Activated CD4-positive, CD25-positive, alpha-beta regulatory T cell treated with anti-CD3 and anti-CD28 coated beads, Interleukin-2, amount 50 U/mL, for 72 hours (primary cell): ENCODE measurements around the gene SIMC1.

Source experiments
- DNase-seq: peaks from one replicate; pipeline ENCODE4 v3.0.0; 2021

Gene SIMC1

DNA sequence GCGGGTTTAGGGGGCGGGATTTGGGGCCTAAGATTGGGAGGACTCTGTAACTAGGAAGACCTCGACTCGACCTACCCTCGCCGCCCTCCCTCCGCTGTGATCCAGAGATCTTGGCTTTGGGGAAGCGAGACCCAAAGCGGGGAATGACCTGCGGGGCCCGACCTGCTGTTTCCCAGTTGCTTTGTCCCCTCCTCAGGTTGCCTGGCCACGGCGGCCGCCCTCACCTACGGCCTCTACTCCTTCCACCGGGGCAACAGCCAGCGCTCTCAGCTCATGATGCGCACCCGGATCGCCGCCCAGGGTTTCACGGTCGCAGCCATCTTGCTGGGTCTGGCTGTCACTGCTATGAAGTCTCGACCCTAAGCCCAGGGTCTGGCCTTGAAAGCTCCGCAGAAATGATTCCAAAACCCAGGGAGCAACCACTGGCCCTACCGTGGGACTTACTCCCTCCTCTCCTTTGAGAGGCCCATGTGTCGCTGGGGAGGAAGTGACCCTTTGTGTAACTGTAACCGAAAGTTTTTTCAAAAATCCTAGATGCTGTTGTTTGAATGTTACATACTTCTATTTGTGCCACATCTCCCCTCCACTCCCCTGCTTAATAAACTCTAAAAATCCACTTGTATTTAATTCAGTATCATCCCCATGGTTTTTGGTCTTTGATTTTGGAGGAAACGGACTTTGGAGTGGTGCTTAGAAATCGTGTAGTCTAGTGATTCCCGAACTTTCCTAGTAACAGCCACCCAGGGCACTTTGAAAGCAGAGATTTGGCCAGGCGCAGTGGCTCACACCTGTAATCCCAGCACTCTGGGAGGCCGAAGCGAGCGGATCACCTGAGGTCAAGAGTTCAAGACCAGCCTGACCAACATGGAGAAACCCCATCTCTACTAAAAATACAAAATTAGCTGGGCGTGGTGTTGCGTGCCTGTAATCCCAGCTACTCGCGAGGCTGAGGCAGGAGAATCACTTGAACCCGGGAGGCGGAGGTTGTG, 151.2 kb downstream of the SIMC1 start:
- DNase-seq: no peak

DNA sequence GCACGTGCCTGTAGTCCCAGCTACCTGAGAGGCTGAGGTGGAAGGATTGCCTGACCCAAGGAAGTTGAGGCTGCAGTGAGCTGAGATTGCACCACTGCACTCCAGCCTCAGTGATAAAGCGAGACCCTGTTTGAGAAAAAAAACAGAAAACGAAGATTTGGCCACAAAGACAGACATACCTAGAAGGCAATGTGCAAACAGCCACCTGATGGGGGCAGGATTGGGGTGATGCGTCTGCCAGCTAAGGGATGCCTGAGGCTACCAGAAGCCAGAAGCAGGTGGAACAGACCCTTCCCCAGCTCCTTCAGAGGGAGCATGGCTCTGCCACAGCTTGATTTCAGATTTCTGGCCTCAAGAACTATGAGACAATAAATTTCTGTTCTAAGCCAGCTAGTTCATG, 153.3 kb downstream of the SIMC1 start:
- no peak for DNase-seq

DNA sequence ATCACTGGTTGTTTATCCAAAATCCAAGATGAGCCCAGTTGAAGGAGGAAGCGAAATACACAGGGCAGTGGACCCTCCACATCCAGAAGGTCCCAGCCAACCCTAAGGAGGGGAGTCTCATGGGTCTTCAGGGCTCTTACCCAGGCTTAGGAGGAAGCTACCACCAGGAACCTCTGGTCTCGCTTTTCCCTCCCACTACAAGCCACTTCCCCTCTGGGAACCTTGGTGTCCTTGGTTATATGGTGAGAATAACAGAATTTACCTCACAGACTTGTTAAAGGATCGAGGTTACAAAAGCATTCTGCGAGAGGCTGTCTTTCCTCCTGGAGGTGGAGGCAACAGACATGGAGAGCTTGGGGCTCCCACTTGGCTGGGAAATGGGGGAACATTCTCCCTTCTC, 153.8 kb downstream of the SIMC1 start:
- no peak for DNase-seq

DNA sequence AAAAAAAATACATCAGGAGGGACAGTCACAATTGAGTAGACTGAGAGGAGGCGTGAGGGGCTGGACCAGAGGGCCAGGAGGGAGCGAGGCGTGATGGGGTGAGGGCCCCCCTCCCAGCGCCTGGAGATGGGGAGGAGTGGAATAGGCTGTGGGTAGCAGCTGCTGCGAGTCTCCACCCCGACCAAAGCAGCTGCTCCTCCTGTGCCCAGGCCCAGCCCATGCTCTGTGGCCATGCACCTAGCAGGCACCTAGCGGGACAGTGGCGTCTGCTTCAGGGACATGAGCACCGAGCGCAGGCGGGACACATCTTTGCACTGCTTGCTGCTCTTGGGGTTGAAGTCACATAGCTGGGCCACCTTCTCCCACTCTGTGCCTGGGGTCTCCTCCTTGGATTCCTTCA, 154.3 kb downstream of the SIMC1 start:
- no peak for DNase-seq

DNA sequence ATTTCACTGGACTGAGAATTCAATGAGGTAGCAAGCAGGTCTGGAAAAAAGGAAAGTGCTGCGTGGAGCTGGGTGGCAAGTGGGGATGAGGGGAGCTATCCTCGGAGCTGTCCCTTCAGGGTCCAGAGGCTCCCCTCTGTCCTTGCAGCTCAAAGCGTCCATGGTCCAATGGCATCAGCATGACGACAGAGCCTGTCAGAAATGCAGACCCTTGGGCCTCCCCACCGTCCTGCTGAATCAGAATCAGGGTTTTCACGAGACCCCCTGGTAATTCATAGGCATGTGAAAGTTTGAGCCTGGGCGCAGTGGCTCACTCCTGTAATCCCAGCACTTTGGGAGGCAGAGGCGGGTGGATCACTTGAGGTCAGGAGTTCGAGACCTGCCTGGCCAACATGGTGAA, 155.9 kb downstream of the SIMC1 start:
- no peak for DNase-seq

DNA sequence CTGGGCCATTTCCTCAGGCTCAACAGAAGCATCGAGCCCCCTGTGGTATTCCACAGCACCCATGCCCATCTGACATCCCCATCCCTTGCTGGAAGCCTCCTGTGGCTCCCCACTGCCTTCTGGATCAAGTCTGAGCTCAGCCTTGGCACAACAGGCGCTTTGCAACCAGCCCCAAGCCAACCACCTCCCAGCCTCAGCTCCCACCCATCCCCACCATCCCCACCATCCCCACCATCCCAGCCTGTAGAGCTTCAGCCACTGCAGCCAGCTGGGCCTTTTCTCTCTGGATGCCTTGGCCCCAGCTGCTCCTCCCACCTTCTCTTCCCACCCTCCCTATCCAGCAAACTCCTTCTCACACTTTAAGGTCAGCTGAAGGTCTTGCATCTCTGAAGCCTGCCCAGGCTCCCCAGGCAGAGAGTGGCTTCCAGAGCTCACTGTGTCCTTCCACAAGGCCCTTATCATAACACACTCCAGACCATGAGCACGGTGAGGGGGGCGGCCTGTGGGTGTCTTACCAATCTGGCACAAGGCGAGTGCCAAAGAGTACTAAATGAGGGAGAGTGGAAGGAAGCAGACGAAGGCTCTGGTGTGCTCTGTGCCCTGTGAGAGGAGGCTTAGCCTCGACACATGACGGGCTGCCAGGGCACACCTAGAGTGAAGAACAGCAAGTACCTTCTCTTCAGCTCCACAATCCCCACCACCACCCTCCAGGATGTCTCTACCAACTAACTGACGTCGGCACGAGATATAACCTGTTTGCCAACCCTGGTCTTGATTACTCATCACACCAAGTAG, 156.9 kb downstream of the SIMC1 start:
- no peak for DNase-seq
